CD8-positive, alpha-beta memory T cell (primary cell): ENCODE measurements around the gene KCNMA1. TPM values are rescaled to one million over a fixed set of nuclear protein-coding genes. Genes with fewer than 3 reads are reported as not detected.

Experiments used
- CTCF ChIA-PET: fragments of 350-600 bp; sonication (Branson Sonifier 250); formaldehyde crosslinking; loops from one replicate; lab custom pipeline; 2021; ENCODE audit warnings: antibody characterized with exemption; lab: Charles Lee
- POLR2A ChIA-PET: fragments of 350-600 bp; sonication (Branson Sonifier 250); formaldehyde crosslinking; loops from one replicate; lab custom pipeline; 2021; ENCODE audit warnings: antibody characterized with exemption; lab: Charles Lee
- DNase-seq, 5 donors: peaks; one replicate each; pipeline versions ENCODE4 v3.0.0 to v3.0.0-alpha.2; 2020 to 2022; ENCODE audit warnings: mixed read lengths in 1 of 5
- H3K27ac ChIP-seq: one replicate; pipeline ENCODE4 v1.7.0; 2013; ENCODE audit warnings: low read depth, mild to moderate bottlenecking, low read length, moderate library complexity
- H3K27me3 ChIP-seq: 2 replicates; pipeline ENCODE4 v1.7.0; 2013; ENCODE audit warnings: low read length, mild to moderate bottlenecking; ENCODE audit not compliant: insufficient read depth, poor library complexity, severe bottlenecking
- H3K36me3 ChIP-seq: 2 replicates; pipeline ENCODE4 v1.7.0; 2013; ENCODE audit warnings: mild to moderate bottlenecking, low read length, moderate library complexity; ENCODE audit not compliant: insufficient read depth
- H3K4me1 ChIP-seq: 2 replicates; pipeline ENCODE4 v1.7.0; 2013; ENCODE audit warnings: mild to moderate bottlenecking, low read length, moderate library complexity; ENCODE audit not compliant: insufficient read depth
- H3K4me3 ChIP-seq: 2 replicates; pipeline ENCODE4 v1.7.0; 2013; ENCODE audit warnings: mild to moderate bottlenecking, low read length
- H3K9me3 ChIP-seq: 2 replicates; pipeline ENCODE4 v1.7.0; 2013; ENCODE audit warnings: mild to moderate bottlenecking, low read length
- H3K27ac Mint-ChIP-seq, 8 donors: one replicate each; pipeline ENCODE4 v1.8.0; 2020 to 2021; ENCODE audit warnings: mixed read lengths in 8 of 8, mild to moderate bottlenecking in 6 of 8, inconsistent platforms in 3 of 8, moderate library complexity in 3 of 8
- H3K27me3 Mint-ChIP-seq, 2 donors: one replicate each; pipeline ENCODE4 v1.8.0; 2020 to 2021; ENCODE audit warnings: mixed read lengths in 2 of 2, mild to moderate bottlenecking in 1 of 2, moderate library complexity in 1 of 2
- H3K36me3 Mint-ChIP-seq, 3 donors: one replicate each; pipeline ENCODE4 v1.8.0; 2020 to 2021; ENCODE audit warnings: mixed read lengths in 3 of 3, inconsistent platforms in 1 of 3, mild to moderate bottlenecking in 1 of 3
- H3K4me1 Mint-ChIP-seq, 3 donors: one replicate each; pipeline ENCODE4 v1.8.0; 2020 to 2021; ENCODE audit warnings: mixed read lengths in 3 of 3, inconsistent platforms in 1 of 3, mild to moderate bottlenecking in 1 of 3
- H3K4me3 Mint-ChIP-seq, 7 donors: one replicate each; pipeline ENCODE4 v1.8.0; 2020 to 2021; ENCODE audit warnings: mixed read lengths in 7 of 7, mild to moderate bottlenecking in 6 of 7, moderate library complexity in 4 of 7, inconsistent platforms in 2 of 7
- H3K9me3 Mint-ChIP-seq, 5 donors: one replicate each; pipeline ENCODE4 v1.8.0; 2020 to 2022; ENCODE audit warnings: mixed read lengths in 5 of 5, mild to moderate bottlenecking in 3 of 5, moderate library complexity in 2 of 5, inconsistent platforms in 1 of 5
- polyA plus RNA-seq: library from polyadenylated mRNA; unstranded; fragments of 300-500 nt; fragmentation: Illumina TruSeq; gene quantifications from one replicate; pipeline ENCODE4 v1.2.3, GENCODE V29; 2021
- total RNA-seq, 2 experiments: library from RNA; stranded (reverse); gene quantifications; one replicate each; pipeline ENCODE4 v1.2.3, GENCODE V29; 2021

The KCNMA1 gene
- total and polyA plus RNA-seq, 3 experiments from 2014 or later = 0.20 to 0.31 TPM; not detected in 1

GRCh38 chr10:77031531-77032187 is 605.9 kb downstream of the KCNMA1 start:
- no peaks in the 10 kb centered on the region for H3K4me1 ChIP-seq

GRCh38 chr10:77030974-77031373 is 606.6 kb downstream of the KCNMA1 start:
- Mint-ChIP-seq H3K36me3 (no peaks in the 10 kb centered on the region), H3K9me3 (peaks cover 0 to 2% (median 0%) of the 10 kb centered on the region in 5 donors), H3K4me1 (no peaks in the 10 kb centered on the region), H3K27me3 (peaks cover 0 to 8% of the 10 kb centered on the region in 2 donors), H3K27ac (no peak overlapping the region), H3K4me3 (no peak overlapping the region)
- no peak overlapping the region for H3K27ac ChIP-seq
- H3K4me1 ChIP-seq = no peaks in the 10 kb centered on the region
- no peaks in the 10 kb centered on the region for H3K36me3 ChIP-seq
- no peak for DNase-seq
- CTCF ChIA-PET = no interaction called here
- POLR2A ChIA-PET = no interaction called here
- no peaks in the 10 kb centered on the region for H3K9me3 ChIP-seq
- no peaks in the 10 kb centered on the region for H3K27me3 ChIP-seq
- no peak overlapping the region for H3K4me3 ChIP-seq

More at GRCh38 chr10:77031531-77032187, 605.9 kb downstream of the KCNMA1 start:
- Mint-ChIP-seq H3K27ac (no peak overlapping the region), H3K9me3 (peaks cover 0 to 2% (median 0%) of the 10 kb centered on the region in 5 donors), H3K36me3 (no peaks in the 10 kb centered on the region), H3K27me3 (peaks cover 0 to 8% of the 10 kb centered on the region in 2 donors), H3K4me1 (no peaks in the 10 kb centered on the region), H3K4me3 (no peak overlapping the region)
- POLR2A ChIA-PET = no interaction called here
- Histone ChIP-seq H3K4me3 (no peak overlapping the region), H3K9me3 (no peaks in the 10 kb centered on the region), H3K27me3 (no peaks in the 10 kb centered on the region), H3K36me3 (no peaks in the 10 kb centered on the region), H3K27ac (no peak overlapping the region)
- no peak for DNase-seq
- CTCF ChIA-PET = no interaction called here

GRCh38 chr10:77029777-77030717 is 607.6 kb downstream of the KCNMA1 start:
- Histone ChIP-seq H3K9me3 (no peaks in the 10 kb centered on the region), H3K27ac (no peak overlapping the region), H3K4me3 (no peak overlapping the region), H3K4me1 (no peaks in the 10 kb centered on the region), H3K27me3 (no peaks in the 10 kb centered on the region), H3K36me3 (no peaks in the 10 kb centered on the region)
- no peak for DNase-seq
- H3K4me1 Mint-ChIP-seq = no peaks in the 10 kb centered on the region
- ChIA-PET POLR2A (no interaction called here), CTCF (no interaction called here)
- no peak overlapping the region for H3K27ac Mint-ChIP-seq
- H3K4me3 Mint-ChIP-seq = no peak overlapping the region
- peaks cover 0 to 12% of the 10 kb centered on the region in 2 donors for H3K27me3 Mint-ChIP-seq
- H3K9me3 Mint-ChIP-seq = peaks cover 0 to 2% (median 0%) of the 10 kb centered on the region in 5 donors
- no peaks in the 10 kb centered on the region for H3K36me3 Mint-ChIP-seq

GRCh38 chr10:77028042-77028441 is 609.6 kb downstream of the KCNMA1 start:
- no peaks in the 10 kb centered on the region for H3K4me1 ChIP-seq
- H3K27ac Mint-ChIP-seq = no peak overlapping the region
- H3K27me3 ChIP-seq = no peaks in the 10 kb centered on the region
- H3K27me3 Mint-ChIP-seq = peaks cover 6 to 17% of the 10 kb centered on the region in 2 donors
- no peak overlapping the region for H3K27ac ChIP-seq
- no peaks in the 10 kb centered on the region for H3K36me3 Mint-ChIP-seq
- no peak for DNase-seq
- H3K9me3 Mint-ChIP-seq = peaks cover 0 to 2% (median 0%) of the 10 kb centered on the region in 5 donors
- no peak overlapping the region for H3K4me3 ChIP-seq
- no peaks in the 10 kb centered on the region for H3K4me1 Mint-ChIP-seq
- H3K36me3 ChIP-seq = no peaks in the 10 kb centered on the region
- POLR2A ChIA-PET = no interaction called here
- CTCF ChIA-PET = no interaction called here
- H3K4me3 Mint-ChIP-seq = no peak overlapping the region
- no peaks in the 10 kb centered on the region for H3K9me3 ChIP-seq

GRCh38 chr10:77027576-77027975 is 610.0 kb downstream of the KCNMA1 start:
- H3K27ac ChIP-seq = no peak overlapping the region
- POLR2A ChIA-PET = no interaction called here
- no peak overlapping the region for H3K27ac Mint-ChIP-seq

GRCh38 chr10:77027141-77027540 is 610.5 kb downstream of the KCNMA1 start:
- H3K36me3 ChIP-seq = no peaks in the 10 kb centered on the region
- H3K27ac ChIP-seq = no peak overlapping the region
- H3K4me3 Mint-ChIP-seq = no peak overlapping the region
- no peaks in the 10 kb centered on the region for H3K36me3 Mint-ChIP-seq
- POLR2A ChIA-PET = no interaction called here
- no peaks in the 10 kb centered on the region for H3K4me1 Mint-ChIP-seq
- DNase-seq = no peak
- CTCF ChIA-PET = no interaction called here
- peaks cover 6 to 21% of the 10 kb centered on the region in 2 donors for H3K27me3 Mint-ChIP-seq
- no peaks in the 10 kb centered on the region for H3K4me1 ChIP-seq
- peaks cover 0 to 2% (median 0%) of the 10 kb centered on the region in 5 donors for H3K9me3 Mint-ChIP-seq
- H3K4me3 ChIP-seq = no peak overlapping the region
- H3K9me3 ChIP-seq = no peaks in the 10 kb centered on the region
- H3K27me3 ChIP-seq = no peaks in the 10 kb centered on the region
- H3K27ac Mint-ChIP-seq = no peak overlapping the region

More at GRCh38 chr10:77027576-77027975, 610.0 kb downstream of the KCNMA1 start:
- Histone ChIP-seq H3K36me3 (no peaks in the 10 kb centered on the region), H3K4me3 (no peak overlapping the region), H3K4me1 (no peaks in the 10 kb centered on the region), H3K27me3 (no peaks in the 10 kb centered on the region), H3K9me3 (no peaks in the 10 kb centered on the region)
- Mint-ChIP-seq H3K4me3 (no peak overlapping the region), H3K27me3 (peaks cover 6 to 21% of the 10 kb centered on the region in 2 donors), H3K4me1 (no peaks in the 10 kb centered on the region), H3K9me3 (peaks cover 0 to 2% (median 0%) of the 10 kb centered on the region in 5 donors), H3K36me3 (no peaks in the 10 kb centered on the region)
- DNase-seq = no peak
- CTCF ChIA-PET = no interaction called here

- no peaks in the 10 kb centered on the region for H3K4me1 ChIP-seq
- no peak for DNase-seq
- no peak overlapping the region for H3K4me3 ChIP-seq
- Mint-ChIP-seq H3K4me1 (no peaks in the 10 kb centered on the region), H3K36me3 (no peaks in the 10 kb centered on the region), H3K27ac (no peak overlapping the region), H3K27me3 (peaks cover 6 to 21% of the 10 kb centered on the region in 2 donors), H3K9me3 (peaks cover 0 to 2% (median 0%) of the 10 kb centered on the region in 5 donors), H3K4me3 (no peak overlapping the region)
- H3K36me3 ChIP-seq = no peaks in the 10 kb centered on the region
- POLR2A ChIA-PET = no interaction called here
- H3K27me3 ChIP-seq = no peaks in the 10 kb centered on the region
- H3K9me3 ChIP-seq = no peaks in the 10 kb centered on the region
- no peak overlapping the region for H3K27ac ChIP-seq
- CTCF ChIA-PET = no interaction called here
These were observed 611.5 kb downstream of the KCNMA1 start for GRCh38 chr10:77026148-77026547.

- Histone ChIP-seq H3K4me1 (no peaks in the 10 kb centered on the region), H3K9me3 (no peaks in the 10 kb centered on the region), H3K36me3 (no peaks in the 10 kb centered on the region), H3K4me3 (no peak overlapping the region), H3K27ac (no peak overlapping the region), H3K27me3 (no peaks in the 10 kb centered on the region)
- peaks cover 6 to 21% of the 10 kb centered on the region in 2 donors for H3K27me3 Mint-ChIP-seq
- no peak overlapping the region for H3K4me3 Mint-ChIP-seq
- H3K9me3 Mint-ChIP-seq = peaks cover 0 to 2% (median 0%) of the 10 kb centered on the region in 5 donors
- no peaks in the 10 kb centered on the region for H3K4me1 Mint-ChIP-seq
- H3K36me3 Mint-ChIP-seq = no peaks in the 10 kb centered on the region
- H3K27ac Mint-ChIP-seq = no peak overlapping the region
- ChIA-PET CTCF (no interaction called here), POLR2A (no interaction called here)
- DNase-seq = no peak
These were observed 613.1 kb downstream of the KCNMA1 start for GRCh38 chr10:77024461-77024860.
